HEK293 (cell line): ENCODE measurements around the gene MMP24.

Experiments used
- CTCF ChIA-PET: fragments of 350-600 bp; formaldehyde crosslinking; extraction: SDS; loops from one replicate; lab custom pipeline; 2021; ENCODE audit warnings: antibody characterized with exemption; lab: Yijun Ruan, JAX
- POLR2A ChIA-PET: fragments of 300-600 bp; formaldehyde crosslinking; extraction: SDS; loops from one replicate; lab custom pipeline; 2020; ENCODE audit warnings: antibody characterized with exemption, inconsistent platforms; lab: Yijun Ruan, JAX
- H3K27ac ChIP-seq: fragments of 200-500 bp; sonication (Bioruptor generic); 2 replicates; pipeline ENCODE4 v1.5.1; 2014; ENCODE audit warnings: low read depth, low read length, control low read depth, inconsistent platforms; ENCODE audit errors: extremely low read depth
- H3K36me3 ChIP-seq, 2 experiments: fragments of 200-500 bp in 1 of 2; sonication (Bioruptor generic) in 1 of 2; 1 replicate in 1 of 2; 2 replicates in 1 of 2; pipeline ENCODE4 v1.5.1; 2014 to 2017; ENCODE audit warnings: inconsistent platforms in 2 of 2, low read length in 2 of 2; ENCODE audit not compliant: control insufficient read depth in 2 of 2, insufficient read depth in 1 of 2
- H3K4me1 ChIP-seq: fragments of 200-500 bp; sonication (Bioruptor generic); 2 replicates; pipeline ENCODE4 v1.5.1; 2014; ENCODE audit warnings: mild to moderate bottlenecking, low read length, inconsistent platforms; ENCODE audit not compliant: control insufficient read depth, insufficient read depth
- H3K4me3 ChIP-seq: 2 replicates; pipeline ENCODE4 v1.5.1; 2011; ENCODE audit warnings: low read depth, mild to moderate bottlenecking, control low read depth, low read length, moderate library complexity
- H3K9me3 ChIP-seq: fragments of 200-500 bp; sonication (Bioruptor generic); 2 replicates; pipeline ENCODE4 v1.5.1; 2014; ENCODE audit warnings: low read depth, low read length, inconsistent platforms; ENCODE audit not compliant: control insufficient read depth, insufficient read depth
- ELK4 ChIP-seq: IDR thresholded peaks from 2 replicates; pipeline ENCODE4 v1.6.1; 2011; ENCODE audit warnings: mild to moderate bottlenecking, low read depth, low read length, borderline replicate concordance
- HOXA7 ChIP-seq: sonication (generic); formaldehyde crosslinking; IDR thresholded peaks from 2 replicates; pipeline ENCODE4 v1.8.1; 2022; ENCODE audit warnings: missing genetic modification reagents, borderline replicate concordance
- HOXD13 ChIP-seq: sonication (generic); formaldehyde crosslinking; IDR thresholded peaks from 2 replicates; pipeline ENCODE4 v1.8.0; 2022; ENCODE audit warnings: missing genetic modification reagents, borderline replicate concordance
- KLF10 ChIP-seq: fragments of 450-650 bp; IDR thresholded peaks from 2 replicates; pipeline ENCODE4 v1.5.1; 2018; ENCODE audit warnings: missing biosample characterization, mild to moderate bottlenecking, missing genetic modification characterization
- KLF9 ChIP-seq: fragments of 450-650 bp; formaldehyde crosslinking; IDR thresholded peaks from 2 replicates; pipeline ENCODE4 v1.5.1; 2016; ENCODE audit warnings: missing biosample characterization, missing genetic modification characterization, low read depth
- OSR2 ChIP-seq: fragments of 450-650 bp; formaldehyde crosslinking; IDR thresholded peaks from 2 replicates; pipeline ENCODE4 v1.5.1; 2016; ENCODE audit warnings: missing biosample characterization, missing genetic modification characterization
- REPIN1 ChIP-seq: fragments of 450-650 bp; formaldehyde crosslinking; IDR thresholded peaks from 2 replicates; pipeline ENCODE4 v1.5.1; 2017; ENCODE audit warnings: missing biosample characterization, missing genetic modification characterization, low read depth
- WT1 ChIP-seq: fragments of 450-650 bp; formaldehyde crosslinking; IDR thresholded peaks from 2 replicates; pipeline ENCODE4 v1.5.1; 2016; ENCODE audit warnings: missing biosample characterization, missing genetic modification characterization
- ZBTB11 ChIP-seq: fragments of 450-650 bp; formaldehyde crosslinking; conservative IDR thresholded peaks from 2 replicates; pipeline ENCODE4 v1.5.1; 2016; ENCODE audit warnings: low read depth, missing biosample characterization, missing genetic modification characterization
- ZBTB8A ChIP-seq: fragments of 450-650 bp; formaldehyde crosslinking; IDR thresholded peaks from 2 replicates; pipeline ENCODE4 v1.5.1; 2016; ENCODE audit warnings: missing biosample characterization, missing genetic modification characterization
- ZFP37 ChIP-seq: fragments of 450-650 bp; formaldehyde crosslinking; IDR thresholded peaks from 2 replicates; pipeline ENCODE4 v1.5.1; 2016; ENCODE audit warnings: missing biosample characterization, missing genetic modification characterization
- ZNF202 ChIP-seq: fragments of 450-650 bp; formaldehyde crosslinking; IDR thresholded peaks from 2 replicates; pipeline ENCODE4 v1.5.1; 2016; ENCODE audit warnings: missing biosample characterization, missing genetic modification characterization, borderline replicate concordance
- ZNF239 ChIP-seq: fragments of 450-650 bp; formaldehyde crosslinking; IDR thresholded peaks from 2 replicates; pipeline ENCODE4 v1.5.1; 2016; ENCODE audit warnings: missing biosample characterization, missing genetic modification characterization
- ZNF324 ChIP-seq: fragments of 450-650 bp; formaldehyde crosslinking; IDR thresholded peaks from 2 replicates; pipeline ENCODE4 v1.5.1; 2016; ENCODE audit warnings: missing biosample characterization, missing genetic modification characterization
- ZNF341 ChIP-seq: fragments of 450-650 bp; formaldehyde crosslinking; IDR thresholded peaks from 2 replicates; pipeline ENCODE4; 2016; ENCODE audit warnings: low read depth, missing biosample characterization, missing genetic modification characterization
- ZNF571 ChIP-seq: fragments of 450-650 bp; formaldehyde crosslinking; IDR thresholded peaks from 2 replicates; pipeline ENCODE4 v1.5.0; 2017; ENCODE audit warnings: missing biosample characterization, missing genetic modification characterization
- ZNF626 ChIP-seq: fragments of 450-650 bp; sonication (Bioruptor Pico); formaldehyde crosslinking; IDR thresholded peaks from 2 replicates; pipeline ENCODE4 v1.5.1; 2018; ENCODE audit warnings: missing biosample characterization, missing genetic modification characterization, inconsistent platforms
- ZNF701 ChIP-seq: fragments of 450-650 bp; formaldehyde crosslinking; IDR thresholded peaks from 2 replicates; pipeline ENCODE4 v1.5.1; 2016; ENCODE audit warnings: missing biosample characterization, missing genetic modification characterization
- ZSCAN5A ChIP-seq: fragments of 450-650 bp; formaldehyde crosslinking; IDR thresholded peaks from 2 replicates; pipeline ENCODE4 v1.5.1; 2016; ENCODE audit warnings: missing biosample characterization, missing genetic modification characterization
- ZXDB ChIP-seq: fragments of 450-650 bp; formaldehyde crosslinking; IDR thresholded peaks from 2 replicates; pipeline ENCODE4 v1.5.1; 2016; ENCODE audit warnings: missing biosample characterization, missing genetic modification characterization
- TF ChIP-seq, protein P1 (sequence below): fragments of 450-650 bp; formaldehyde crosslinking; IDR thresholded peaks from 2 replicates; pipeline ENCODE4 v1.5.1; 2016; ENCODE audit warnings: missing biosample characterization, missing genetic modification characterization

MMP24 gene

GRCh38 chr20:35296101-35296554 is 69.6 kb downstream of the MMP24 start:
- CTCF ChIA-PET = interaction anchor here (0.6 kb wide), 1 partner anchor 18 kb away, joined by 5 read pairs; the partner anchor contains the start of gene MMP24OS

DNA sequence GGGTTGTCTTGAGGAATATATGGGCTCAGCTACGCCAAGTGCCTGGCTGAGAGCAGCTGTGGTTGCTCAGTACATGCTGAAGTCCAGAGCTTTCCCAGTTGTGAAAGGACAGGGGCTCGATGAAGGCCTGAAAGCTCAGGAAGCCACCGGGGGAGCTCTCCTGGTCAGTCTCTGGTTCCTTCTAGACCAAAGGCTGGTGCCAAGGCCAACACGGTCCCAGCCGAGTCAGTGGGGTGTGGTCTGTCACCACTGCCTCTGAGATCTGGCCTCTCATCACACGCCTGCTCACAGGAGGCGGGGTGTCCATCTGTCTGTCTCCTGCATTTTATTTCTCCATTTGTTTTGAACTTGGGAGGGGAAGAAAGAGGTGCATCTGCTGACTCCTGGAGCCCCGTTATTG is 70.7 kb downstream of the MMP24 start:
- Histone ChIP-seq H3K27ac (no peak overlapping the region), H3K4me3 (no peak overlapping the region), H3K9me3 (no peaks in the 10 kb centered on the region), H3K4me1 (no peaks in the 10 kb centered on the region), H3K36me3 (no peaks in the 10 kb centered on the region)
- ChIA-PET POLR2A (no interaction called here), CTCF (interaction anchor here (0.9 to 1.0 kb wide), 2 partner anchors 8 to 150 kb away, joined by 3 to 4 read pairs; no protein-coding TSS in a partner anchor)
- no peak for TF ChIP-seq KLF10 (tag by site-specific recombination)
- TF ChIP-seq HOXD13 (CRISPR knock-in tag) = no peak
- TF ChIP-seq ZNF626 (tag by site-specific recombination) = no peak
- no peak for TF ChIP-seq REPIN1 (tag by site-specific recombination)
- TF ChIP-seq WT1 (tag by site-specific recombination) = no peak

More at GRCh38 chr20:35296101-35296554, 69.6 kb downstream of the MMP24 start:
- Histone ChIP-seq H3K4me3 (no peak overlapping the region), H3K9me3 (no peaks in the 10 kb centered on the region), H3K4me1 (no peaks in the 10 kb centered on the region), H3K36me3 (no peaks in the 10 kb centered on the region), H3K27ac (no peak overlapping the region)
- POLR2A ChIA-PET = no interaction called here
- no peak for TF ChIP-seq ZNF202 (tag by site-specific recombination)
- TF ChIP-seq ELK4 = no peak
- TF ChIP-seq OSR2 (tag by site-specific recombination) = no peak
- TF ChIP-seq HOXA7 (CRISPR knock-in tag) = no peak

GRCh38 chr20:35297740-35298139 is 71.2 kb downstream of the MMP24 start:
- H3K9me3 ChIP-seq = no peaks in the 10 kb centered on the region
- H3K36me3 ChIP-seq = no peaks in the 10 kb centered on the region
- no peaks in the 10 kb centered on the region for H3K4me1 ChIP-seq
- TF ChIP-seq ZNF341 (tag by site-specific recombination) = no peak
- TF ChIP-seq, protein P1, sequence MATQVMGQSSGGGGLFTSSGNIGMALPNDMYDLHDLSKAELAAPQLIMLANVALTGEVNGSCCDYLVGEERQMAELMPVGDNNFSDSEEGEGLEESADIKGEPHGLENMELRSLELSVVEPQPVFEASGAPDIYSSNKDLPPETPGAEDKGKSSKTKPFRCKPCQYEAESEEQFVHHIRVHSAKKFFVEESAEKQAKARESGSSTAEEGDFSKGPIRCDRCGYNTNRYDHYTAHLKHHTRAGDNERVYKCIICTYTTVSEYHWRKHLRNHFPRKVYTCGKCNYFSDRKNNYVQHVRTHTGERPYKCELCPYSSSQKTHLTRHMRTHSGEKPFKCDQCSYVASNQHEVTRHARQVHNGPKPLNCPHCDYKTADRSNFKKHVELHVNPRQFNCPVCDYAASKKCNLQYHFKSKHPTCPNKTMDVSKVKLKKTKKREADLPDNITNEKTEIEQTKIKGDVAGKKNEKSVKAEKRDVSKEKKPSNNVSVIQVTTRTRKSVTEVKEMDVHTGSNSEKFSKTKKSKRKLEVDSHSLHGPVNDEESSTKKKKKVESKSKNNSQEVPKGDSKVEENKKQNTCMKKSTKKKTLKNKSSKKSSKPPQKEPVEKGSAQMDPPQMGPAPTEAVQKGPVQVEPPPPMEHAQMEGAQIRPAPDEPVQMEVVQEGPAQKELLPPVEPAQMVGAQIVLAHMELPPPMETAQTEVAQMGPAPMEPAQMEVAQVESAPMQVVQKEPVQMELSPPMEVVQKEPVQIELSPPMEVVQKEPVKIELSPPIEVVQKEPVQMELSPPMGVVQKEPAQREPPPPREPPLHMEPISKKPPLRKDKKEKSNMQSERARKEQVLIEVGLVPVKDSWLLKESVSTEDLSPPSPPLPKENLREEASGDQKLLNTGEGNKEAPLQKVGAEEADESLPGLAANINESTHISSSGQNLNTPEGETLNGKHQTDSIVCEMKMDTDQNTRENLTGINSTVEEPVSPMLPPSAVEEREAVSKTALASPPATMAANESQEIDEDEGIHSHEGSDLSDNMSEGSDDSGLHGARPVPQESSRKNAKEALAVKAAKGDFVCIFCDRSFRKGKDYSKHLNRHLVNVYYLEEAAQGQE (tag by site-specific recombination) = no peak
- TF ChIP-seq ZNF571 = no peak
- no peak for TF ChIP-seq ZBTB8A (tag by site-specific recombination)
- TF ChIP-seq HOXD13 (CRISPR knock-in tag) = no peak
- TF ChIP-seq KLF9 (tag by site-specific recombination) = no peak
- no peak for TF ChIP-seq ZBTB11 (tag by site-specific recombination)
- TF ChIP-seq ZFP37 (tag by site-specific recombination) = no peak
- TF ChIP-seq ZSCAN5A (tag by site-specific recombination) = no peak
- no peak for TF ChIP-seq ZNF701 (tag by site-specific recombination)
- no peak for TF ChIP-seq ZNF239 (tag by site-specific recombination)
- no peak for TF ChIP-seq ZXDB (tag by site-specific recombination)
- TF ChIP-seq ZNF324 (tag by site-specific recombination) = no peak
- ChIA-PET CTCF (interaction anchor here (13.7 kb wide), 1 partner anchor 34 kb away, joined by 236 read pairs; no protein-coding TSS in a partner anchor), POLR2A (no interaction called here)
- H3K4me3 ChIP-seq = no peak overlapping the region
- H3K27ac ChIP-seq = no peak overlapping the region
